Choroid plexus epithelial cell (primary cell): Measurements from ENCODE around the gene NME7.

Source experiments
- DNase-seq: peaks from one replicate; pipeline ENCODE4 v3.0.0-alpha.2; 2010; ENCODE audit warnings: low read depth
- H3K4me3 ChIP-seq: 2 replicates; pipeline ENCODE4 v1.5.1; 2011; ENCODE audit warnings: low read depth, mild to moderate bottlenecking, control low read depth, low read length, moderate library complexity
- TF ChIP-seq, protein P1 (sequence below): conservative IDR thresholded peaks from 2 replicates; pipeline ENCODE4 v1.5.1; 2011; ENCODE audit warnings: low read depth, mild to moderate bottlenecking, control low read depth, inconsistent platforms, low read length, moderate library complexity

NME7 gene

DNA sequence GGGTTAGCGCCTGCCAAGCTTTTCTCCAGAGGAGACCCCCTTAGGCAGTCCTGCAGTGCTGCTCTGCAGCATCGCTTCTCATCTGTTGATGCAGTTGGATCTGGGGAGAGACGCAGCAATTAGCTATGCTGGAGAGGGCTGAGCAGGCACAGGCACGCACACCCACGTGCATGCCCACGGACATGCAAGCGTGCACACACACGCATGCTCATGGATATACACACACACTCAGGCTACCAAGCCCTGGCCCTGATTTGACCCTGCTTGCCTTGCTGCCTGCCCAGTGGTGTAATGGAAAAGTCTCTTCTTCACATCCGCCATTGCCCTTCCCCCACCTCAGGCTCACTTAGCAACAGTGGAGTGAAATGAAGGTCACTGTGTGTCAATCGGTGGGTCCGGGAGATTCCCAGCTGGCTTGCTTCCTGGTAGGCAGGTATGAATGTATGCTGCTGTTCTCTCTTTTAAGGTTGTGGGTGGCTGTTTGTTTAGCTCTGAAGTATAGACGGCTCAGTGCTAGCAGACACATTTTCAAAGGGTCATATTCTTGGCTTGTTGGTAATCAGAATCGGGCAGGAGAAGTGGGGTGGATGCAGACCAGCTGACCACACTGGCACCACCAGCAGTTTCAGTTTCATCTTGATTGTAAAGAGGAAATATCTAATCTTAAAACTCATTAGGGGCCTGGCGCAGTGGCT is 251.6 kb downstream of the NME7 start:
- H3K4me3 ChIP-seq = no peak overlapping the region
- peak; percentile 76 for DNase-seq
- TF ChIP-seq, protein P1, sequence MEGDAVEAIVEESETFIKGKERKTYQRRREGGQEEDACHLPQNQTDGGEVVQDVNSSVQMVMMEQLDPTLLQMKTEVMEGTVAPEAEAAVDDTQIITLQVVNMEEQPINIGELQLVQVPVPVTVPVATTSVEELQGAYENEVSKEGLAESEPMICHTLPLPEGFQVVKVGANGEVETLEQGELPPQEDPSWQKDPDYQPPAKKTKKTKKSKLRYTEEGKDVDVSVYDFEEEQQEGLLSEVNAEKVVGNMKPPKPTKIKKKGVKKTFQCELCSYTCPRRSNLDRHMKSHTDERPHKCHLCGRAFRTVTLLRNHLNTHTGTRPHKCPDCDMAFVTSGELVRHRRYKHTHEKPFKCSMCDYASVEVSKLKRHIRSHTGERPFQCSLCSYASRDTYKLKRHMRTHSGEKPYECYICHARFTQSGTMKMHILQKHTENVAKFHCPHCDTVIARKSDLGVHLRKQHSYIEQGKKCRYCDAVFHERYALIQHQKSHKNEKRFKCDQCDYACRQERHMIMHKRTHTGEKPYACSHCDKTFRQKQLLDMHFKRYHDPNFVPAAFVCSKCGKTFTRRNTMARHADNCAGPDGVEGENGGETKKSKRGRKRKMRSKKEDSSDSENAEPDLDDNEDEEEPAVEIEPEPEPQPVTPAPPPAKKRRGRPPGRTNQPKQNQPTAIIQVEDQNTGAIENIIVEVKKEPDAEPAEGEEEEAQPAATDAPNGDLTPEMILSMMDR = no peak

DNA sequence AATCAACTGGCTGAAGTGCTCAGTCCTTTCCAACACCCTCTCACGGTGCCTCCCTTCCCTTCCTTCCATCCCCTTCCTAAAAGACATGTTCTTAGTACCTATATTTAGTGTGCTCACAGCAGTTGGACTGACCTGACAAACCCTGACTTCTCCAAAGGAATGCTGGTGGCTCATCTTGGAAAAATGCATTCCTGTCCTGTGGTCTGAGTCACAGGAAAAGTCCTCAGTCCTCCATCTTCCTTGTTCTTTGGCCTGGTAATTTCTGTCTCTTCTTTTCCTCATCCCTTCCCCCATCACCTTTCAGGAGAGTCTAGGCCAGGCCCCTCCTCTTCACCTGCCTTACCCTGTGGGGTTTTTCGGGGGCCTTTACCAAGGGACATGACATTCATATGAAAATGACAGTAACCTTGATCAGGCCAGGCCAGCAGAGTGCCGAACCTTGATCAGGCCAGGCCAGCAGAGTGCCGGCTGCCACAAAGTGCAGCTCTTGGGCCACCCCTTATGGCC is 253.9 kb downstream of the NME7 start:
- no peak overlapping the region for H3K4me3 ChIP-seq
- TF ChIP-seq, protein P1 = no peak
- DNase-seq = peak; percentile 88

DNA sequence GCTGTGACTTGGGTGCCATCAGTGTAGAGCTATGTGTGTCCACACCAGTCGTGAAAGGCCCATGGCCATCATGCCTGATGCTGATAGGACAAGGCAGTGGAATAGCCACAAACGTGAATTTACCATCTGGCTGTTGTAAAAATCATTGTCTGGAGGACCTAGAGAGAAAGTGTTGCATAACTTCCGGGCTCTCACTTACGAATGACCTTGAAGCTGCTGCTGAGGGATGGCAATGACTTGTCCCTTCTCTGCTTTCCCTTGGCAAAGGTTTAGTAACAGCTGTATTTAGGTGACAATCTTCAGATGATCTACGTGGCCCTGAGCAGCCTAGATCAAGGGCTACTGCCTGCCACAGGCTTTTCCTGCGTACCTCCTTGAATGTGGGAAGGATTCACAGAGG is 255.4 kb downstream of the NME7 start:
- H3K4me3 ChIP-seq = no peak overlapping the region
- DNase-seq = peak; percentile 47
- TF ChIP-seq, protein P1 = no peak

DNA sequence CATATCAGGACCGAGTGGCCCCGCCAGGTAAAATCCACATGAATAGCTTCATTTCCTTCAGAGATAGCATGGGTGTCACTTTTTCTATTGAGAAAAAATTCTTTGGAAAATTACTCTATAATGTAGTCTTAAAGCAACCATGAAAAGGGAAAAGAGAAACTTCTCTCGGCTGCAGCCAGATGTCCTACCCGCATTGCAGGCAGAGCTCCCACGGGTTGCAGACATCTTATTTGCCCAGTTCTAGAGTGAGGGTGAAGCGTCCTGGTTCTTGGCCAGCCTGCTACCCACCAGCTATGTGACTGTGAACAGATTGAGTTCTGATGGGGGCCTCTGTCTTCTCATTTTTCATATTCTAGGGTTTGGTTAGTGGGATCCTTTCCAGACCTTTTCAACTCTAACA is 256.1 kb downstream of the NME7 start:
- no peak for DNase-seq
- TF ChIP-seq, protein P1 = peak; percentile 1
- H3K4me3 ChIP-seq = no peak overlapping the region

DNA sequence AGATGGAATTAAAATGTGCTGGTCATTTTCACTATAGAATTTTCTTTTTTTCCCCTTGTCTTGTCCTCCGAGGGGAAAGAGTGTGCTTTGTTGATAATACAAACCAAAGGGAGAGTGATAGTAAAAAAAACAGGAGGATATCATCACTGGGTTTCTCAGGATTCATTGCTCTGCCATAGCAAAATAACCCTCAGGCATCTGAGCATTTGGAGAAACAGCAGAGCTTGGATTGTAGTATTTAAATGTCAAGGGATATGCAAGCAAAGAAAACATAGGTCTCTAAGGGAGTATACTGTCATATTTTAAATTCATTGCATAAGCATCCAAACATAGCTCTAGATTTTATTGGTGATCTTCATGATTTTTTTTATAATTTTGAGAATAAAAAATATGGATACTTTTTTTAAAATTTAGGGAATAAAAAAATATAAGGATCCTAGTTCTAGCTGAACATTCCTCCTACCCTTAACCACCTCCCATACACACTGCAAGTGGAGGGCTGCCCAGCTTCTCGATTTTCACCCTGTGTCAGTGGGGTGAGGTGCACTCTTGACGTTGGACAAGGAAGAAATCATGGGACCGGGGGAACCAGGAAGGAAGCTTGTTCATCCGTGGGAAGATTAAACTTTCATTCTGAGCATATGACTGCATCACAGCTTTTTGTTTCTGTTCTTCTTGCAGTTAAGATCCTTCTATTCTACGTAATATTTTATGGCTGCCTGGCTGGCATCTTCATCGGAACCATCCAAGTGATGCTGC is 256.7 kb downstream of the NME7 start:
- TF ChIP-seq, protein P1 = no peak
- H3K4me3 ChIP-seq = no peak overlapping the region
- peak; percentile 53 for DNase-seq

DNA sequence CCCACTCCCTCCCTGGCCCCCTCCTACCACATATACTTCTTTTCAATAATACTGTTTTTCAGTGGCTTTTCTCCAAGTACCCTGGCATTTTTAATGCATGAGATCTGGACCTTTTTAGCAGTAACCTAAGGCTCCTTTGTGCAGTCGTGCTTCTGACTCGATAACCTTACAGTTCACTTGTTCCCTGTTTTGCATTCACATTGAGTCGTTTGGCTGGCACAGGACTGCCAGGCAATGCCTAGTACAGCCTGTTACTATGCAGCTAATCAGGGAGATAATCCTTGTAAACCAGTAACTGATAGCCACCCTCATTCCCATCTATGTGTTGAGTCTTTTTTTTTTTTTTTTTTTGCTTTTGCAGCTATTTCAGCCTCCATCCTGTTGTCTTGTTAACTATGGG is 257.4 kb downstream of the NME7 start:
- H3K4me3 ChIP-seq = no peak overlapping the region
- no peak for DNase-seq
- TF ChIP-seq, protein P1 = no peak
